Loucy (cell line): Measurements from ENCODE around the gene ALCAM.

Source experiments
- CTCF ChIP-seq: fragments of 200-600 bp; sonication (generic); conservative IDR thresholded peaks from 2 replicates; pipeline ENCODE4 v1.5.1; 2014; ENCODE audit warnings: mild to moderate bottlenecking, antibody characterized with exemption, low read length
- EZH2phosphoT487 ChIP-seq: fragments of 200-600 bp; IDR thresholded peaks from 2 replicates; pipeline ENCODE4 v1.6.1; 2018; ENCODE audit warnings: antibody characterized with exemption, mild to moderate bottlenecking, moderate library complexity, borderline replicate concordance

GRCh38 chr3:105414841-105415240 lies 48.1 kb downstream of the ALCAM start:
- TF ChIP-seq CTCF (no peak), EZH2phosphoT487 (no peak)
